HepG2 (cell line): Measurements from ENCODE around the gene GNG5. TPM values are rescaled to one million over a fixed set of nuclear protein-coding genes. Genes with fewer than 3 reads are reported as not detected.

Source experiments
- ASH2L ChIP-seq: fragments of 300-600, 200-600 bp; sonication (generic); IDR thresholded peaks from 2 replicates; pipeline ENCODE4 v1.7.0; 2017; ENCODE audit warnings: low read depth, mild to moderate bottlenecking, moderate library complexity, mixed read lengths, low read length; ENCODE audit not compliant: insufficient read length
- CTCF ChIP-seq: sonication (generic); formaldehyde crosslinking; IDR thresholded peaks from 2 replicates; pipeline ENCODE4 v1.5.0; 2020; ENCODE audit warnings: mild to moderate bottlenecking, missing genetic modification reagents, moderate library complexity
- ETV5 ChIP-seq: IDR thresholded peaks from 2 replicates; pipeline ENCODE4 v1.6.1; 2018; ENCODE audit warnings: missing biosample characterization, missing genetic modification reagents, inconsistent platforms, borderline replicate concordance
- EZH2 ChIP-seq: conservative IDR thresholded peaks from 2 replicates; pipeline ENCODE4 v1.6.1; 2012; ENCODE audit warnings: mild to moderate bottlenecking, low read depth, low read length, moderate library complexity
- GZF1 ChIP-seq: sonication (generic); formaldehyde crosslinking; IDR thresholded peaks from 2 replicates; pipeline ENCODE4 v1.5.1; 2020; ENCODE audit warnings: mild to moderate bottlenecking, missing genetic modification reagents
- HNRNPL ChIP-seq: fragments of 200-400 bp; formaldehyde crosslinking; IDR thresholded peaks from 2 replicates; pipeline ENCODE4 v1.6.1; 2017; ENCODE audit warnings: mild to moderate bottlenecking, low read depth, low read length
- KDM1A ChIP-seq: IDR thresholded peaks from 2 replicates; pipeline ENCODE4 v1.6.1; 2016; ENCODE audit warnings: missing compliant biosample characterization
- NAIF1 ChIP-seq: sonication (generic); formaldehyde crosslinking; IDR thresholded peaks from 2 replicates; pipeline ENCODE4 v1.5.0; 2020; ENCODE audit warnings: mild to moderate bottlenecking, missing genetic modification reagents, borderline replicate concordance
- POLR2AphosphoS2 ChIP-seq: IDR thresholded peaks from 2 replicates; pipeline ENCODE4 v1.6.1; 2011; ENCODE audit warnings: low read depth, low read length, improper control_type of control experiment
- TBX2 ChIP-seq: sonication (generic); formaldehyde crosslinking; IDR thresholded peaks from 2 replicates; pipeline ENCODE4 v1.5.0; 2020; ENCODE audit warnings: missing genetic modification reagents, mild to moderate bottlenecking, borderline replicate concordance
- TOE1 ChIP-seq: sonication (generic); formaldehyde crosslinking; IDR thresholded peaks from 2 replicates; pipeline ENCODE4 v1.4.0; 2020; ENCODE audit warnings: mild to moderate bottlenecking, missing genetic modification reagents
- ZNF253 ChIP-seq: sonication (generic); formaldehyde crosslinking; IDR thresholded peaks from 2 replicates; pipeline ENCODE4 v1.8.0; 2022; ENCODE audit warnings: mild to moderate bottlenecking, missing genetic modification reagents, borderline replicate concordance
- ZNF292 ChIP-seq: sonication (generic); formaldehyde crosslinking; IDR thresholded peaks from 2 replicates; pipeline ENCODE4 v1.8.1; 2022; ENCODE audit warnings: mild to moderate bottlenecking, low read depth, missing genetic modification reagents, borderline replicate concordance
- ZNF337 ChIP-seq: sonication (generic); formaldehyde crosslinking; IDR thresholded peaks from 2 replicates; pipeline ENCODE4 v1.5.1; 2020; ENCODE audit warnings: missing genetic modification reagents, low read depth, mild to moderate bottlenecking, borderline replicate concordance
- ZNF383 ChIP-seq: sonication (generic); formaldehyde crosslinking; IDR thresholded peaks from 2 replicates; pipeline ENCODE4 v1.4.0; 2020; ENCODE audit warnings: missing genetic modification reagents, mild to moderate bottlenecking, borderline replicate concordance
- ZNF451 ChIP-seq: sonication (generic); formaldehyde crosslinking; IDR thresholded peaks from 2 replicates; pipeline ENCODE4 v1.5.0; 2020; ENCODE audit warnings: mild to moderate bottlenecking, missing genetic modification reagents
- ZNF546 ChIP-seq: sonication (generic); formaldehyde crosslinking; conservative IDR thresholded peaks from 2 replicates; pipeline ENCODE4 v1.8.1; 2023; ENCODE audit warnings: mild to moderate bottlenecking, missing genetic modification reagents
- ZNF550 ChIP-seq: sonication (generic); formaldehyde crosslinking; IDR thresholded peaks from 2 replicates; pipeline ENCODE4 v1.4.0; 2020; ENCODE audit warnings: mild to moderate bottlenecking, missing genetic modification reagents, borderline replicate concordance
- ZNF563 ChIP-seq: sonication (generic); formaldehyde crosslinking; IDR thresholded peaks from 2 replicates; pipeline ENCODE4 v1.8.0; 2022; ENCODE audit warnings: mild to moderate bottlenecking, moderate library complexity, missing genetic modification reagents
- ZNF605 ChIP-seq: sonication (generic); formaldehyde crosslinking; IDR thresholded peaks from 2 replicates; pipeline ENCODE4 v1.8.0; 2022; ENCODE audit warnings: mild to moderate bottlenecking, missing genetic modification reagents
- ZNF772 ChIP-seq: sonication (generic); formaldehyde crosslinking; IDR thresholded peaks from 2 replicates; pipeline ENCODE4 v1.5.0; 2020; ENCODE audit warnings: mild to moderate bottlenecking, missing genetic modification reagents
- ZSCAN29 ChIP-seq: sonication (generic); formaldehyde crosslinking; conservative IDR thresholded peaks from 2 replicates; pipeline ENCODE4 v1.4.0; 2020; ENCODE audit warnings: mild to moderate bottlenecking, missing genetic modification reagents
- polyA plus RNA-seq, 8 experiments: library from polyadenylated mRNA; depleted of rRNA in 3 of 8; stranded (reverse) in 7 of 8; unstranded in 1 of 8; fragments of >200 nt; fragmentation: Illumina TruSeq in 4 of 8; extraction: Trizol in 4 of 8; gene quantifications; 2 replicates each; pipeline versions ENCODE4 v1.2.1 to v1.2.3, GENCODE V29; 2011 to 2016; ENCODE audit warnings: low read depth in 4 of 8, missing spikeins in 1 of 8, mixed read lengths in 1 of 8; ENCODE audit not compliant: insufficient read depth in 1 of 8
- total RNA-seq, 5 experiments: library from RNA; depleted of rRNA; stranded (reverse); fragments of >200 nt; fragmentation: Illumina TruSeq; extraction: Trizol; gene quantifications; 2 replicates each; pipeline ENCODE4 v1.2.3, GENCODE V29; 2016; ENCODE audit warnings: low read depth in 1 of 5
- TF ChIP-seq, protein P1 (sequence below): IDR thresholded peaks from 2 replicates; pipeline ENCODE4 v1.6.1; 2016; ENCODE audit warnings: low read depth, control low read depth
- TF ChIP-seq, protein P2 (sequence below): sonication (generic); formaldehyde crosslinking; IDR thresholded peaks from 2 replicates; pipeline ENCODE4 v1.4.0; 2020; ENCODE audit warnings: missing genetic modification reagents, low read depth, mild to moderate bottlenecking, borderline replicate concordance
- TF ChIP-seq, protein P3 (sequence below): IDR thresholded peaks from 2 replicates; pipeline ENCODE4 v1.6.1; 2012; ENCODE audit warnings: inconsistent platforms

Gene GNG5
- total and polyA plus RNA-seq, 2 of the 13 experiments (the other 11 are each of a cell fraction or from before 2014, with no cell fraction given): 103 to 137 TPM

DNA sequence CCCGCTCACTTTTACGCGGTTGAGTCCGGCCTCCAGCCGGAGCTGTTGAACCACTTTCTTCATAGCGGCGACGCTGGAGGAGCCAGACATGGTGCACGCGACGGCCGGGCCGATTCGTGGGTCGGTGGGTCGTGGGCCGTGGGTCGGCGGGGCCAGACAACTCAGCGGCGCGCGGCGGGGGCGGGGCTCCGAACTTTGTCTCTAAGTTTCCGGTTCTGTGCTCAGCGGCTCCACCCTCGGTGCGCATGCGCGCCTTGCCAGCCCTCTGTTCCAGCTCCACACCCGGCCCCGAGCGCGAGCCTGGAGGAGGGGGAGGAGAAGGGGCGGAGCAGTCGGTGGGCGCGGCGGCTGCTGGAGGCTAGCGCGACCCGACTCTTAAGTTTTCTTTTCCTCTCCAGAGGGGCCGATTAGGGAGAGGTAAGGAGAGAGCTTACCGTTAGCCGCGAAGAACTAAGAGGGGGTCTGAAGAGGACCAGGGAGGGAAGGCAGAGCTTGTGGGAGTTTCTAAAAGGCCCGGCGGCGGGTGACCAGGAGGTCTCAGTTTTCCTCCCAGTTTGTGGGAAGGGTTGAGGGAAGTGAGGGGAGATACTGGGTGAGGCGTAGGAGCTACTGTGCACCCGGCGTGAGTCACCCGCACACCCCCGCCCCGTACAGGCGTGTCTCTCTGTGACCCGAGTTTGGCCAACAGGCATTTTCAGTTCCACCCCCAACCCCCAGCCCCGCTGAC, at the start of gene GNG5, which contains the start of gene SPATA1 (continued):
- TF ChIP-seq, protein P1, sequence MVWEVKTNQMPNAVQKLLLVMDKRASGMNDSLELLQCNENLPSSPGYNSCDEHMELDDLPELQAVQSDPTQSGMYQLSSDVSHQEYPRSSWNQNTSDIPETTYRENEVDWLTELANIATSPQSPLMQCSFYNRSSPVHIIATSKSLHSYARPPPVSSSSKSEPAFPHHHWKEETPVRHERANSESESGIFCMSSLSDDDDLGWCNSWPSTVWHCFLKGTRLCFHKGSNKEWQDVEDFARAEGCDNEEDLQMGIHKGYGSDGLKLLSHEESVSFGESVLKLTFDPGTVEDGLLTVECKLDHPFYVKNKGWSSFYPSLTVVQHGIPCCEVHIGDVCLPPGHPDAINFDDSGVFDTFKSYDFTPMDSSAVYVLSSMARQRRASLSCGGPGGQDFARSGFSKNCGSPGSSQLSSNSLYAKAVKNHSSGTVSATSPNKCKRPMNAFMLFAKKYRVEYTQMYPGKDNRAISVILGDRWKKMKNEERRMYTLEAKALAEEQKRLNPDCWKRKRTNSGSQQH: no peak
- TF ChIP-seq GZF1 (CRISPR knock-in tag) (no peak), POLR2AphosphoS2 (no peak), TOE1 (CRISPR knock-in tag) (no peak), ZSCAN29 (CRISPR knock-in tag) (peak; percentile 79; the same call in 1 of the 2 replicates), CTCF (CRISPR knock-in tag) (no peak), ZNF563 (CRISPR knock-in tag) (no peak), ZNF451 (CRISPR knock-in tag) (peak; percentile 66; the same call in 1 of the 2 replicates), EZH2 (no peak), ZNF546 (CRISPR knock-in tag) (no peak; the same call in 1 of the 2 replicates), ASH2L (peak; percentile 84), TBX2 (no peak; the same call in 1 of the 2 replicates), ZNF253 (CRISPR knock-in tag) (no peak), HNRNPL (peak; percentile 20; the same call in 1 of the 2 replicates), NAIF1 (CRISPR knock-in tag) (0 out of 2 replicates have a peak, but pooled peaks have one; percentile 42), ZNF772 (CRISPR knock-in tag) (0 out of 2 replicates have a peak, but pooled peaks have one; percentile 39), ETV5 (CRISPR knock-in tag) (no peak; the same call in 1 of the 2 replicates), ZNF383 (CRISPR knock-in tag) (no peak), ZNF605 (CRISPR knock-in tag) (peak; percentile 90), KDM1A (CRISPR knock-in tag) (no peak), ZNF337 (CRISPR knock-in tag) (no peak), ZNF550 (CRISPR knock-in tag) (no peak), ZNF292 (CRISPR knock-in tag) (peak; percentile 86)
- TF ChIP-seq, protein P2, sequence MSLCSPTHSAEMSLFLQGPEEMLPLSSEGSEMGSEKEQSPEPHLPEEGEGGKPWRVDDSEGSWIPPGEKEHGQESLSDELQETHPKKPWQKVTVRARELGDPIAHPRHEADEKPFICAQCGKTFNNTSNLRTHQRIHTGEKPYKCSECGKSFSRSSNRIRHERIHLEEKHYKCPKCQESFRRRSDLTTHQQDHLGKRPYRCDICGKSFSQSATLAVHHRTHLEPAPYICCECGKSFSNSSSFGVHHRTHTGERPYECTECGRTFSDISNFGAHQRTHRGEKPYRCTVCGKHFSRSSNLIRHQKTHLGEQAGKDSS: 0 out of 2 replicates have a peak, but pooled peaks have one; percentile 24
- TF ChIP-seq, protein P3, sequence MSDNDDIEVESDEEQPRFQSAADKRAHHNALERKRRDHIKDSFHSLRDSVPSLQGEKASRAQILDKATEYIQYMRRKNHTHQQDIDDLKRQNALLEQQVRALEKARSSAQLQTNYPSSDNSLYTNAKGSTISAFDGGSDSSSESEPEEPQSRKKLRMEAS: peak; percentile 58; the same call in 1 of the 2 replicates
